Stomach (tissue), 9 donors: Measurements from ENCODE around the gene PPM1F. TPM values are rescaled to one million over a fixed set of nuclear protein-coding genes. Genes with fewer than 3 reads are reported as not detected.
"Not testable (repeated sequence)": the region's sequence is repeated elsewhere in the genome, so short reads cannot be mapped to it uniquely, and the experiment has no call there.

Source experiments
- DNase-seq, 2 donors: peaks; one replicate each; pipeline versions ENCODE4 v3.0.0 to v3.0.0-alpha.2; 2013 to 2019
- H3K27ac ChIP-seq, 5 donors: fragments of 200-600 bp in 4 of 5; sonication (generic) in 4 of 5; one replicate each; pipeline ENCODE4 v1.5.1; 2013 to 2019; ENCODE audit warnings: mild to moderate bottlenecking in 1 of 5, moderate library complexity in 1 of 5
- H3K27me3 ChIP-seq, 3 donors: fragments of 200-600 bp; sonication (generic); one replicate each; pipeline ENCODE4 v1.5.1; 2017 to 2019; ENCODE audit warnings: mixed run types in 1 of 3
- H3K36me3 ChIP-seq, 4 donors: fragments of 200-600 bp; sonication (generic); 1 replicate in 3 of 4; 2 replicates in 1 of 4; pipeline ENCODE4 v1.5.1; 2016 to 2019
- H3K4me1 ChIP-seq, 4 donors: fragments of 200-600 bp; sonication (generic); one replicate each; pipeline ENCODE4 v1.5.1; 2016 to 2019
- H3K4me3 ChIP-seq, 4 donors: fragments of 200-600 bp; sonication (generic) in 3 of 4; one replicate each; pipeline ENCODE4 v1.5.1; 2016 to 2019; ENCODE audit warnings: mild to moderate bottlenecking in 1 of 4
- H3K9me3 ChIP-seq, 4 donors: fragments of 200-600 bp; sonication (generic); one replicate each; pipeline ENCODE4 v1.5.1; 2016 to 2019
- EP300 ChIP-seq: sonication (generic); formaldehyde crosslinking; IDR thresholded peaks from one replicate; pipeline ENCODE4 v1.6.1; 2017; ENCODE audit warnings: antibody characterized with exemption
- POLR2A ChIP-seq, 4 donors: fragments of 450-650 bp; IDR thresholded peaks; one replicate each; pipeline ENCODE4 v1.6.1; 2016; ENCODE audit warnings: antibody characterized with exemption in 4 of 4, control low read depth in 2 of 4, mild to moderate bottlenecking in 1 of 4, moderate library complexity in 1 of 4
- POLR2AphosphoS5 ChIP-seq, 3 donors: sonication (generic); formaldehyde crosslinking; IDR thresholded peaks; one replicate each; pipeline ENCODE4 v1.6.1; 2016; ENCODE audit warnings: antibody characterized with exemption in 3 of 3
- WGBS, 5 donors: extraction: QIAGEN DNeasy Blood & Tissue Kit in 3 of 5; methylation state at CpG; one replicate each; pipeline versions ENCODE4 v1.1.5 to v1.1.7; 2013 to 2018; 5-methylcytosine and 5-hydroxymethylcytosine counted together
- intact Hi-C: fragments of 100-400 bp; cut with DNase I; formaldehyde crosslinking; loops from one replicate; pipeline ENCODE4 v1.15.1; 2023; ENCODE audit warnings: low total_unique reads
- polyA plus RNA-seq, 3 donors: library from polyadenylated mRNA; stranded (reverse); fragments of 200-250 nt; gene quantifications; one replicate each; pipeline ENCODE4 v1.2.3, GENCODE V29; 2013
- total RNA-seq, 5 donors: library from RNA; depleted of rRNA; stranded (reverse); fragments of >200 nt; gene quantifications; one replicate each; pipeline versions ENCODE4 v1.1.0 to v1.2.3, GENCODE V29; 2014 to 2016
- TF ChIP-seq, protein P1 (sequence below), 7 experiments: fragments of 450-650 bp in 4 of 7; fragments of 200-600 bp in 3 of 7; sonication (generic) in 3 of 7; IDR thresholded peaks; one replicate each; pipeline ENCODE4 v1.5.1; 2016 to 2019; ENCODE audit warnings: antibody characterized with exemption in 7 of 7, control low read depth in 2 of 7, mild to moderate bottlenecking in 1 of 7
- donor health status: healthy with polysubstance abuse.
- donor health status: Bipolar disorder and iron deficiency.
- donor health status: healthy.

PPM1F gene
- total and polyA plus RNA-seq, 8 donors: 6.7 to 285 (median 16.8) TPM

DNA sequence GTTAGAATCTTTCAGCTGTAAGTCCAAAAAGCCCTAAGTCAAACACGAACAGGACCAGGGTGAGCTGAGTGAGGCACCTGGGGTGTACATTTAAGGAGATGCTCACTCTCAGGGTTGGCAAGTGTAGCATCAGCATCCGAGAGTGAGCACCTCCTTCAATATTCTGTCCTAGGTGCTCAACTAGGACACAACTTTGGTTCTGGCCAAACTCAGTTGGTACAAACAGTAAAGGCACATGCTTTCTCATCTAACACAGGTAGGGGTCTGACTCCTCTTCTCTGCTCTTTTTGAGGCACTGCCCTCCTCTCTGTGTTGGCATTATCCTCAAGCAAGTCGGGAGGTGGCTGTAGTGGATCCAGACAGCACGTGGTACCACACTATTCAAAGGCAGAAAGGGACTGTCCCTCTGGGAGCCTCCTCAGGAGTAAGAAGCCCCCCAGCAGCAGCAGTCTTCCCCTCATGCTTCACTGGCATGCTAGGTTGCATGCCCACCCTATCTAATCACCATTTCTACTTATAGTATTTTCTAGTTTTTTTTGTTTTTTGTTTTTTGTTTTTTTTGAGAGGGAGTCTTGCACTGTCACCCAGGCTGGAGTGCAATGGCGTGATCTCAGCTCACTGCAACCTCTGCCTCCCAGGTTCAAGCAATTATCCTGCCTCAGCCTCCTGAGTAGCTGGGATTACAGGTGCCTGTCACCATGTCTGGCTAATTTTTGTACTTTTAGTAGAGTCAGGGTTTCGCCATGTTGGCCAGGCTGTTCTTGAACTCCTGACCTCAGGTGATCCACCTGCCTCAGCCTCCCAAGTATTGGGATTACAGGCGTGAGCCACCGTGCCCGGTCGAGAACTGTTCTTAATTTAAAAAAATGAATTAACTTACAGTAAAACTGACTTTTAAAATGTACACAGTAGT is 70.6 kb downstream of the PPM1F start:
- H3K9me3 ChIP-seq: no peaks in the 10 kb centered on the region
- no peaks in the 10 kb centered on the region for H3K27me3 ChIP-seq
- WGBS, 5 donors: 77 to 89% (median 84%) methylated on average over 10 of the region's 10 CpGs
- intact Hi-C loops: no loop called here
- TF ChIP-seq, protein P1, sequence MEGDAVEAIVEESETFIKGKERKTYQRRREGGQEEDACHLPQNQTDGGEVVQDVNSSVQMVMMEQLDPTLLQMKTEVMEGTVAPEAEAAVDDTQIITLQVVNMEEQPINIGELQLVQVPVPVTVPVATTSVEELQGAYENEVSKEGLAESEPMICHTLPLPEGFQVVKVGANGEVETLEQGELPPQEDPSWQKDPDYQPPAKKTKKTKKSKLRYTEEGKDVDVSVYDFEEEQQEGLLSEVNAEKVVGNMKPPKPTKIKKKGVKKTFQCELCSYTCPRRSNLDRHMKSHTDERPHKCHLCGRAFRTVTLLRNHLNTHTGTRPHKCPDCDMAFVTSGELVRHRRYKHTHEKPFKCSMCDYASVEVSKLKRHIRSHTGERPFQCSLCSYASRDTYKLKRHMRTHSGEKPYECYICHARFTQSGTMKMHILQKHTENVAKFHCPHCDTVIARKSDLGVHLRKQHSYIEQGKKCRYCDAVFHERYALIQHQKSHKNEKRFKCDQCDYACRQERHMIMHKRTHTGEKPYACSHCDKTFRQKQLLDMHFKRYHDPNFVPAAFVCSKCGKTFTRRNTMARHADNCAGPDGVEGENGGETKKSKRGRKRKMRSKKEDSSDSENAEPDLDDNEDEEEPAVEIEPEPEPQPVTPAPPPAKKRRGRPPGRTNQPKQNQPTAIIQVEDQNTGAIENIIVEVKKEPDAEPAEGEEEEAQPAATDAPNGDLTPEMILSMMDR (IDR thresholded peaks at IDR 0.05): no peak
- TF ChIP-seq POLR2A (IDR thresholded peaks at IDR 0.05) (no peak), POLR2AphosphoS5 (IDR thresholded peaks at IDR 0.05) (no peak), EP300 (no peak)
- H3K4me1 ChIP-seq: no peaks in the 10 kb centered on the region
- H3K4me3 ChIP-seq: no peak overlapping the region
- no peak overlapping the region for H3K27ac ChIP-seq
- no peaks in the 10 kb centered on the region for H3K36me3 ChIP-seq
- no peak for DNase-seq

DNA sequence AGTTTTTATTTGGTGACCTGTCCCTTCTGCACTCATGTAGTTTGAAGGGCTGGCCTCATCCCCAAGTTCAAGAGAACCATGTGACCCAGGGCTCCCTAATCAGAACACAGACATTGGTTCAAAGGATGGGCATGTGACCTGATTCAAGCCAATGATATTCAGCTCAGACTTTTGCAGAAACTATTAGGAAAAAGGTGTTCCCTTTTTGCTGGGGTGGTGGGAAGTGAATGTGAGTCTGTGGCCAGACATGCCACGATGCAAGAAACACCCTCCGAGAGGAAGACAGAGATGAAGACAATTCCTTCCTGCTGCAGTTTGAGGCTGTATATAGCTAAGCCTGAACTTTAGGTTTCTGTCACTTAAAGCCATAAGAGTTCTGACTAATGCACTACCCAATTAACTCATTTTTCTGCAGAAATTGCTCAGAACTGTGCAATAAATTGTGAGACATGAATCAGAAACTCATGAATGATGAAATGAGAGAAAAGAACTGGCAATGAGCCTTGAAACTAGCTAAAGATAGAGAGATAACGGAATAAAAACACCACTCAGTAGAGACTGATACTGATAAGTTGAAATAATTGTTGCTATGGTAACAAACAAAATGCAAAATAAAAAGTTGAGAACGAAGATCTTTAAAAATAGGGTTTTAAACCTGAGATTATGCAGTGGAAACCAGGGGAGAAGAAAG is 76.0 kb downstream of the PPM1F start:
- no peak for DNase-seq
- WGBS, 5 donors: 47 to 52% (median 48%) methylated on average over 4 of the region's 4 CpGs
- Histone ChIP-seq H3K27ac (no peak overlapping the region), H3K4me1 (no peaks in the 10 kb centered on the region), H3K36me3 (no peaks in the 10 kb centered on the region), H3K9me3 (no peaks in the 10 kb centered on the region), H3K4me3 (no peak overlapping the region), H3K27me3 (no peaks in the 10 kb centered on the region)
- intact Hi-C loops: no loop called here
- no peak for TF ChIP-seq EP300
- TF ChIP-seq, protein P1 (IDR thresholded peaks at IDR 0.05): no peak
- no peak for TF ChIP-seq POLR2AphosphoS5 (IDR thresholded peaks at IDR 0.05)
- no peak for TF ChIP-seq POLR2A (IDR thresholded peaks at IDR 0.05)

DNA sequence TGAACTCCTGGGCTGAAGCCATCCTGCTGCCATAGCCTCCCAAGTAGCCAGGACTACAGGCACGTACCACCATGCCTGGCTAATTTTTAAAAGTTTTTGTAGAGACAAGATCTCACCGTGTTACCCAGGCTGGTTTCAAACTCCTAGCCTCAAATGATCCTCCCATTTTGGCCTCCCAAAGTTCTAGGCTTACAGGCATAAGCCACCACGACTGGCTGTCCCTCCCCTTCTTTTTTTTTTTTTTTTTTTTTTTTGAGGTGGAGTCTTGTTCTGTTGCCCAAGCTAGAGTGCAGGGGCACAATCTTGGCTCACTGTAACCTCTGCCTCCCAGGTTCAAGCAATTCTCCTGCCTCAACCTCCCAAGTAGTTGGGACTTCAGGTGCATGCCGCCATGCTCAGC is 77.7 kb downstream of the PPM1F start:
- WGBS, 5 donors: 75 to 88% (median 82%) methylated on average over 4 of the region's 4 CpGs

DNA sequence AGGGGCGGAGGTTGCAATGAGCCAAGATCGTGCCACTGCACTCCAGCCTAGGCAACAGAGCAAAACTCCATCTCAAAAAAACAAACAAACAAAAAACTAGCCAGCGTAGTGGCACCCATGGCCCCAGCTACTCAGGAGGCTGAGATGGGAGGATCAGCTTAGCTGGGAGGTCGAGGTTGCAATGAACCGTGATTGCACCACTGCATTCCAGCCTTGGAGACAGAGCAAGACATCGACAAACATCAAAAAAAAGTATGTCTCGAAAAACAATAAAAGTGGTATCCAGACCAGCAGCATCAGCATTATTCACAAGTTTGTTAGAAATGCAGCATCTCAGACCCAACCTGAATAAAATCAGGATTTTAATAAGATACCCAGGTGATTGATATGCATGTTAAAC is 79.0 kb downstream of the PPM1F start:
- Histone ChIP-seq H3K4me1 (peaks cover 0 to 2% (median under 1%) of the 10 kb centered on the region in 4 donors), H3K27me3 (no peaks in the 10 kb centered on the region), H3K4me3 (no peak overlapping the region), H3K36me3 (no peaks in the 10 kb centered on the region), H3K9me3 (no peaks in the 10 kb centered on the region), H3K27ac (no peak overlapping the region)
- WGBS, 5 donors: 88 to 95% (median 93%) methylated on average over 7 of the region's 7 CpGs
- TF ChIP-seq EP300 (no peak), POLR2AphosphoS5 (IDR thresholded peaks at IDR 0.05) (no peak), POLR2A (IDR thresholded peaks at IDR 0.05) (no peak)
- TF ChIP-seq, protein P1 (IDR thresholded peaks at IDR 0.05): no peak
- intact Hi-C loops: no loop called here
- no peak for DNase-seq

More for the DNA sequence above, 77.7 kb downstream of the PPM1F start:
- H3K27me3 ChIP-seq, H3K4me1 ChIP-seq, H3K27ac ChIP-seq, intact Hi-C loops, DNase-seq, H3K36me3 ChIP-seq, H3K9me3 ChIP-seq, H3K4me3 ChIP-seq: not testable (repeated sequence)

DNA sequence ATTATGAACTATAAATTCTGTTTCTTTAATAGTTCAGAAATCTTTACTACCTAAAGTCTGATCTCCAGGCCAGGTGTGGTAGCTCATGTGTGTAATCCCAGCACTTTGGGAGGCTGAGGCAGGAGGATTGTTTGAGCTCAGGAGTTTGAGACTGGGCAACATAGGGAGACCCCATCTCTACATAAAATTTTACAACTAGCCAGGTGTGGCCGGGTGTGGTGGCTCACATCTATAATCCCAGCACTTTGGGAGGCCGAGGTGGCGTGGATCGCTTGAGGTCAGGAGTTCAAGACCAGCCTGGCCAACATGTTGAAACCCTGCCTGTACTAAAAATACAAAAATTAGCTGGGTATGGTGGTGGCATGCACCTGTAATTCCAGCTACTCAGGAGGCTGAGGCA is 79.9 kb downstream of the PPM1F start:
- intact Hi-C loops, H3K27me3 ChIP-seq, H3K4me3 ChIP-seq, DNase-seq, H3K4me1 ChIP-seq, H3K36me3 ChIP-seq, H3K9me3 ChIP-seq, H3K27ac ChIP-seq: not testable (repeated sequence)
- 85 to 98% (median 96%) methylated on average over 4 of the region's 4 CpGs for WGBS, 5 donors

Other genes with a start within 250 kb of the PPM1F start
- gene YPEL1, start 217.1 kb downstream of the PPM1F start, total RNA-seq: 10 to 100 TPM in 1 of 5 donors, 1 to 10 TPM in 3, under 1 TPM in 1; 0.58 to 22.2 (median 5.7) TPM
- 1 to 10 TPM; 2.5 to 4.0 (median 2.7) TPM for gene YPEL1, start 217.1 kb downstream of the PPM1F start, polyA plus RNA-seq
- gene MAPK1, start 85.2 kb downstream of the PPM1F start, total RNA-seq: 10 to 100 TPM; 42.0 to 81.6 (median 56.5) TPM
- 10 to 100 TPM; 10.4 to 20.5 (median 17.5) TPM for gene MAPK1, start 85.2 kb downstream of the PPM1F start, polyA plus RNA-seq
- 100 to 1,000 TPM in 1 of 5 donors, 10 to 100 TPM in 4; 25.0 to 509 (median 38.5) TPM for gene TOP3B, start 29.9 kb upstream of the PPM1F start, total RNA-seq
- gene TOP3B, start 29.9 kb upstream of the PPM1F start, polyA plus RNA-seq: 10 to 100 TPM in 1 of 3 donors, 1 to 10 TPM in 2; 3.8 to 13.8 (median 5.9) TPM